GM19035 (cell line): ENCODE data around the gene EFNA5.

Experiments
- ATAC-seq: cut with Tn5 transposase; IDR thresholded peaks from one replicate; pipeline ENCODE4 v1.9.1; 2021; ENCODE audit not compliant: unreplicated experiment

The EFNA5 gene

GRCh38 chr5:107604990-107605389 is 65.7 kb downstream of the EFNA5 start:
- no peak for ATAC-seq

GRCh38 chr5:107604146-107604910 is 66.4 kb downstream of the EFNA5 start:
- ATAC-seq: no peak

- ATAC-seq: no peak
Observed at GRCh38 chr5:107603349-107603748, 67.4 kb downstream of the EFNA5 start.

- ATAC-seq: no peak
Observed at GRCh38 chr5:107602896-107603295, 67.8 kb downstream of the EFNA5 start.

- ATAC-seq: no peak
Observed at GRCh38 chr5:107601076-107601475, 69.7 kb downstream of the EFNA5 start.

GRCh38 chr5:107598958-107599357 is 71.8 kb downstream of the EFNA5 start:
- no peak for ATAC-seq

- ATAC-seq: no peak
Observed at GRCh38 chr5:107597803-107598202, 72.9 kb downstream of the EFNA5 start.

- no peak for ATAC-seq
Observed at GRCh38 chr5:107597247-107597646, 73.5 kb downstream of the EFNA5 start.

- ATAC-seq: no peak
Observed at GRCh38 chr5:107594253-107595045, 76.3 kb downstream of the EFNA5 start.

- ATAC-seq: no peak
Observed at GRCh38 chr5:107593009-107593408, 77.7 kb downstream of the EFNA5 start.

- no peak for ATAC-seq
Observed at GRCh38 chr5:107592515-107592914, 78.2 kb downstream of the EFNA5 start.

GRCh38 chr5:107590686-107591085 is 80.1 kb downstream of the EFNA5 start:
- no peak for ATAC-seq

- no peak for ATAC-seq
Observed at GRCh38 chr5:107589520-107590193, 81.1 kb downstream of the EFNA5 start.

GRCh38 chr5:107582625-107583024 is 88.1 kb downstream of the EFNA5 start:
- no peak for ATAC-seq

- ATAC-seq: no peak
Observed at GRCh38 chr5:107580889-107581820, 89.6 kb downstream of the EFNA5 start.

- no peak for ATAC-seq
Observed at GRCh38 chr5:107578051-107578635, 92.6 kb downstream of the EFNA5 start.

- ATAC-seq: no peak
Observed at GRCh38 chr5:107577394-107577950, 93.3 kb downstream of the EFNA5 start.

GRCh38 chr5:107576736-107577393 is 93.9 kb downstream of the EFNA5 start:
- ATAC-seq: no peak

GRCh38 chr5:107576155-107576554 is 94.6 kb downstream of the EFNA5 start:
- ATAC-seq: no peak
